LNCaP clone FGC (cell line): ENCODE data around the gene PRELID3B.
"Not testable (repeated sequence)": the region's sequence is repeated elsewhere in the genome, so short reads cannot be mapped to it uniquely, and the experiment has no call there.

Experiments
- DNase-seq: peaks from one replicate; pipeline ENCODE4 v3.0.0-alpha.2; 2011; ENCODE audit warnings: low read depth
- H3K4me3 ChIP-seq: 2 replicates; pipeline ENCODE4 v1.5.1; 2011; ENCODE audit warnings: mild to moderate bottlenecking, low read depth, low read length, control low read depth
- CTCF ChIP-seq: IDR thresholded peaks from 2 replicates; pipeline ENCODE4 v1.5.1; 2012; ENCODE audit warnings: mild to moderate bottlenecking; ENCODE audit not compliant: control insufficient read depth, insufficient read depth; ENCODE audit errors: extremely low read depth

Gene PRELID3B

GRCh38 chr20:59013031-59013951 is 29.3 kb downstream of the PRELID3B start:
- no peak for TF ChIP-seq CTCF
- no peak for DNase-seq
- H3K4me3 ChIP-seq: no peak overlapping the region

- DNase-seq, H3K4me3 ChIP-seq: not testable (repeated sequence)
Observed at GRCh38 chr20:59011874-59012157, 30.8 kb downstream of the PRELID3B start.

GRCh38 chr20:59010995-59011873 is 31.4 kb downstream of the PRELID3B start:
- DNase-seq: no peak
- no peak for TF ChIP-seq CTCF
- no peak overlapping the region for H3K4me3 ChIP-seq

GRCh38 chr20:59010321-59010994 is 32.1 kb downstream of the PRELID3B start:
- no peak for DNase-seq
- no peak for TF ChIP-seq CTCF
- no peak overlapping the region for H3K4me3 ChIP-seq

GRCh38 chr20:59008715-59009336 is 33.8 kb downstream of the PRELID3B start:
- TF ChIP-seq CTCF: no peak
- DNase-seq: no peak
- no peak overlapping the region for H3K4me3 ChIP-seq

GRCh38 chr20:59007665-59008511 is 34.7 kb downstream of the PRELID3B start:
- peak overlapping the region; percentile 81 for H3K4me3 ChIP-seq

More at GRCh38 chr20:59007665-59008511, 34.7 kb downstream of the PRELID3B start:
- TF ChIP-seq CTCF: no peak
- no peak for DNase-seq
